ENCODE results near the gene MEIS1.

The MEIS1 gene

GRCh38 chr2:66431846-66432587, 2.9 kb upstream of the MEIS1 start:
- Histone ChIP-seq H3K27ac (ENCODE audit: low read length) (no peak overlapping the region), H3K27me3 (ENCODE audit: control insufficient read depth, insufficient read depth, low read length) (peaks cover 59% of the 10 kb centered on the region), H3K36me3 (ENCODE audit: control insufficient read depth, insufficient read depth, low read length) (no peaks in the 10 kb centered on the region), H3K9me3 (ENCODE audit: control insufficient read depth, insufficient read depth, low read length) (no peaks in the 10 kb centered on the region), H3K4me1 (ENCODE audit: control insufficient read depth, insufficient read depth, low read length) (peaks cover 3% of the 10 kb centered on the region; the same call in 1 of the 2 replicates), H3K4me3 (ENCODE audit: low read length) (peak overlapping the region; percentile 12; the same call in 1 of the 2 replicates)
- no peak for DNase-seq (ENCODE audit: low read depth, low spot score)
- WGBS (ENCODE audit: insufficient coverage, insufficient read length), result no CpG with 5 or more reads among the region's 39 CpGs

GRCh38 chr2:66432801-66433694, 1.9 kb upstream of the MEIS1 start:
- H3K9me3 ChIP-seq (ENCODE audit: control insufficient read depth, insufficient read depth, low read length), result no peaks in the 10 kb centered on the region
- no CpG with 5 or more reads among the region's 51 CpGs for WGBS (ENCODE audit: insufficient coverage, insufficient read length)
- no peak overlapping the region for H3K27ac ChIP-seq (ENCODE audit: low read length)
- peaks cover 65% of the 10 kb centered on the region for H3K27me3 ChIP-seq (ENCODE audit: control insufficient read depth, insufficient read depth, low read length)
- peak overlapping the region; percentile 30; the same call in 1 of the 2 replicates for H3K4me3 ChIP-seq (ENCODE audit: low read length)
- peaks cover 8% of the 10 kb centered on the region for H3K4me1 ChIP-seq (ENCODE audit: control insufficient read depth, insufficient read depth, low read length)
- no peaks in the 10 kb centered on the region for H3K36me3 ChIP-seq (ENCODE audit: control insufficient read depth, insufficient read depth, low read length)
- DNase-seq (ENCODE audit: low read depth, low spot score), result no peak

- H3K4me1 ChIP-seq (ENCODE audit: control insufficient read depth, insufficient read depth, low read length), result peaks cover 8% of the 10 kb centered on the region
- H3K27ac ChIP-seq (ENCODE audit: low read length), result no peak overlapping the region
- H3K27me3 ChIP-seq (ENCODE audit: control insufficient read depth, insufficient read depth, low read length), result peaks cover 67% of the 10 kb centered on the region
These were observed 1.3 kb upstream of the MEIS1 start for GRCh38 chr2:66433695-66433944.

GRCh38 chr2:66433945-66434678, 813 bp upstream of the MEIS1 start:
- Histone ChIP-seq H3K27me3 (ENCODE audit: control insufficient read depth, insufficient read depth, low read length) (peaks cover 69% of the 10 kb centered on the region), H3K9me3 (ENCODE audit: control insufficient read depth, insufficient read depth, low read length) (no peaks in the 10 kb centered on the region), H3K36me3 (ENCODE audit: control insufficient read depth, insufficient read depth, low read length) (no peaks in the 10 kb centered on the region), H3K27ac (ENCODE audit: low read length) (no peak overlapping the region), H3K4me3 (ENCODE audit: low read length) (peak overlapping the region; percentile 23; the same call in 1 of the 2 replicates), H3K4me1 (ENCODE audit: control insufficient read depth, insufficient read depth, low read length) (peaks cover 8% of the 10 kb centered on the region)
- no CpG with 5 or more reads among the region's 61 CpGs for WGBS (ENCODE audit: insufficient coverage, insufficient read length)
- DNase-seq (ENCODE audit: low read depth, low spot score), result no peak

More at GRCh38 chr2:66433695-66433944, 1.3 kb upstream of the MEIS1 start:
- DNase-seq (ENCODE audit: low read depth, low spot score), result no peak
- H3K4me3 ChIP-seq (ENCODE audit: low read length), result peak overlapping the region; percentile 23; the same call in 1 of the 2 replicates
- no peaks in the 10 kb centered on the region for H3K9me3 ChIP-seq (ENCODE audit: control insufficient read depth, insufficient read depth, low read length)
- WGBS (ENCODE audit: insufficient coverage, insufficient read length), result no CpG with 5 or more reads among the region's 7 CpGs
- no peaks in the 10 kb centered on the region for H3K36me3 ChIP-seq (ENCODE audit: control insufficient read depth, insufficient read depth, low read length)

GRCh38 chr2:66435549-66435875, 587 bp downstream of the MEIS1 start:
- H3K4me3 ChIP-seq (ENCODE audit: low read length), result no peak overlapping the region
- no peak for DNase-seq (ENCODE audit: low read depth, low spot score)
- H3K36me3 ChIP-seq (ENCODE audit: control insufficient read depth, insufficient read depth, low read length), result no peaks in the 10 kb centered on the region
- peaks cover 8% of the 10 kb centered on the region for H3K4me1 ChIP-seq (ENCODE audit: control insufficient read depth, insufficient read depth, low read length)
- no CpG with 5 or more reads among the region's 15 CpGs for WGBS (ENCODE audit: insufficient coverage, insufficient read length)
- H3K27me3 ChIP-seq (ENCODE audit: control insufficient read depth, insufficient read depth, low read length), result peaks cover 74% of the 10 kb centered on the region
- no peak overlapping the region for H3K27ac ChIP-seq (ENCODE audit: low read length)
- H3K9me3 ChIP-seq (ENCODE audit: control insufficient read depth, insufficient read depth, low read length), result no peaks in the 10 kb centered on the region

GRCh38 chr2:66435963-66436362, 1.0 kb downstream of the MEIS1 start:
- H3K4me3 ChIP-seq (ENCODE audit: low read length), result no peak overlapping the region
- H3K36me3 ChIP-seq (ENCODE audit: control insufficient read depth, insufficient read depth, low read length), result no peaks in the 10 kb centered on the region
- WGBS (ENCODE audit: insufficient coverage, insufficient read length), result no CpG with 5 or more reads among the region's 2 CpGs
- H3K27me3 ChIP-seq (ENCODE audit: control insufficient read depth, insufficient read depth, low read length), result peaks cover 74% of the 10 kb centered on the region
- H3K4me1 ChIP-seq (ENCODE audit: control insufficient read depth, insufficient read depth, low read length), result peaks cover 9% of the 10 kb centered on the region
- H3K9me3 ChIP-seq (ENCODE audit: control insufficient read depth, insufficient read depth, low read length), result no peaks in the 10 kb centered on the region
- DNase-seq (ENCODE audit: low read depth, low spot score), result no peak
- no peak overlapping the region for H3K27ac ChIP-seq (ENCODE audit: low read length)

- DNase-seq (ENCODE audit: low read depth, low spot score), result no peak
- WGBS (ENCODE audit: insufficient coverage, insufficient read length), result no CpG with 5 or more reads among the region's 2 CpGs
- Histone ChIP-seq H3K4me1 (ENCODE audit: control insufficient read depth, insufficient read depth, low read length) (peaks cover 9% of the 10 kb centered on the region), H3K9me3 (ENCODE audit: control insufficient read depth, insufficient read depth, low read length) (no peaks in the 10 kb centered on the region), H3K27me3 (ENCODE audit: control insufficient read depth, insufficient read depth, low read length) (peaks cover 75% of the 10 kb centered on the region), H3K36me3 (ENCODE audit: control insufficient read depth, insufficient read depth, low read length) (no peaks in the 10 kb centered on the region), H3K27ac (ENCODE audit: low read length) (no peak overlapping the region), H3K4me3 (ENCODE audit: low read length) (no peak overlapping the region)
These were observed 1.7 kb downstream of the MEIS1 start for GRCh38 chr2:66436581-66437001.

GRCh38 chr2:66437109-66437690, 2.3 kb downstream of the MEIS1 start:
- no CpG with 5 or more reads among the region's 14 CpGs for WGBS (ENCODE audit: insufficient coverage, insufficient read length)
- H3K27ac ChIP-seq (ENCODE audit: low read length), result no peak overlapping the region
- peaks cover 73% of the 10 kb centered on the region for H3K27me3 ChIP-seq (ENCODE audit: control insufficient read depth, insufficient read depth, low read length)
- no peak for DNase-seq (ENCODE audit: low read depth, low spot score)
- no peak overlapping the region for H3K4me3 ChIP-seq (ENCODE audit: low read length)
- H3K9me3 ChIP-seq (ENCODE audit: control insufficient read depth, insufficient read depth, low read length), result no peaks in the 10 kb centered on the region
- H3K36me3 ChIP-seq (ENCODE audit: control insufficient read depth, insufficient read depth, low read length), result no peaks in the 10 kb centered on the region
- peaks cover 7% of the 10 kb centered on the region for H3K4me1 ChIP-seq (ENCODE audit: control insufficient read depth, insufficient read depth, low read length)

- WGBS (ENCODE audit: insufficient coverage, insufficient read length), result no CpG with 5 or more reads among the region's 22 CpGs
- Histone ChIP-seq H3K4me3 (ENCODE audit: low read length) (no peak overlapping the region), H3K36me3 (ENCODE audit: control insufficient read depth, insufficient read depth, low read length) (no peaks in the 10 kb centered on the region), H3K27me3 (ENCODE audit: control insufficient read depth, insufficient read depth, low read length) (peaks cover 72% of the 10 kb centered on the region), H3K27ac (ENCODE audit: low read length) (no peak overlapping the region), H3K4me1 (ENCODE audit: control insufficient read depth, insufficient read depth, low read length) (peaks cover 7% of the 10 kb centered on the region), H3K9me3 (ENCODE audit: control insufficient read depth, insufficient read depth, low read length) (no peaks in the 10 kb centered on the region)
- no peak for DNase-seq (ENCODE audit: low read depth, low spot score)
These were observed 3.0 kb downstream of the MEIS1 start for GRCh38 chr2:66437691-66438497.

All from iPS DF 6.9 (cell line).